GM21360 (cell line): ENCODE results near the gene RGS3.
"Not testable (repeated sequence)": the region's sequence is repeated elsewhere in the genome, so short reads cannot be mapped to it uniquely, and the experiment has no call there.

Experiments
- ATAC-seq: cut with Tn5 transposase; IDR thresholded peaks from one replicate; pipeline ENCODE4 v1.9.1; 2021; ENCODE audit warnings: mild to moderate bottlenecking, moderate library complexity; ENCODE audit not compliant: unreplicated experiment

The RGS3 gene

GRCh38 chr9:113463418-113464285 is at the start of gene RGS3:
Gene RGS3 (plus strand): TSS chr9:113463727. CDS start chr9:113463803, 76 bp downstream.
- ATAC-seq: no peak

GRCh38 chr9:113416149-113416721 is 47.3 kb upstream of the RGS3 start:
- peak; percentile 91 for ATAC-seq

DNA sequence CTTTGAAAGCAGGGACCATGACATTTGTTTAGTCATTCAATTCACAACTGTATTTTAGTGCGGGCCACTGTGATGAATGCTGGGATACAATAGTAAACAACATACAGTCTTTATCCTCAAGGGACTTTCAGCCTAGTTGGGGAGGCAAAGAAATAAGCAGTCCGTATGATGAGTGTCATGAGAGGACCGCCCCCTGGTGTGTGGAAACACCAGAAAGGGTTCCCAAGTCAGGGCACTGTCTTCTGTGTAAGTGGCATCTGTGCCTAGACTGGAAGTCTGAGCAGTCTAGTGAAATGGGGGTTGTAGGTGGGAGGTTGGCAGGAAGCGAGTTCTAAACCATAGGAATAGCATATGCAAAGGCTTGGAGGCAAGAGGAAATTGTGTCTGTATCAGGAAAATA is 46.2 kb upstream of the RGS3 start:
- no peak for ATAC-seq

DNA sequence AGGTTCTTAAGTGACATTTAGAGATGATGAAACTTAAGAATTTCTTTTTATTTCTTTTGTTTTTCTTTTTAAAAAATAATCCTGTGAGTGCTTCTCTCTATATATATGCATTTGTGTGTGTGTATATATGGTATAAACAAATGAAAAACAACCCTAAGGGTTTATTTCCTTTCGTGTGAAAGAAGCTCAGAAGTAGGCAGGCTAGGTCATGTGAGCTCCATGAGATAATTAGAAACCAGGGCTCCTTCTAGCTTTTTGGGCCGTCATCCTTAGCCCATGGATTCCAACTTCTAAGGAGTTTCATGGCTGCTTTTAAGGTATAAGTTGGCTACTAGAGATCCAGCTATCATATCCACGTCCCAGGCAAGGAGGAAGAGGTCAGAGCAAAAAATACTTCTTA is 41.8 kb upstream of the RGS3 start:
- ATAC-seq: no peak

GRCh38 chr9:113425072-113425471 is 38.5 kb upstream of the RGS3 start:
- no peak for ATAC-seq

DNA sequence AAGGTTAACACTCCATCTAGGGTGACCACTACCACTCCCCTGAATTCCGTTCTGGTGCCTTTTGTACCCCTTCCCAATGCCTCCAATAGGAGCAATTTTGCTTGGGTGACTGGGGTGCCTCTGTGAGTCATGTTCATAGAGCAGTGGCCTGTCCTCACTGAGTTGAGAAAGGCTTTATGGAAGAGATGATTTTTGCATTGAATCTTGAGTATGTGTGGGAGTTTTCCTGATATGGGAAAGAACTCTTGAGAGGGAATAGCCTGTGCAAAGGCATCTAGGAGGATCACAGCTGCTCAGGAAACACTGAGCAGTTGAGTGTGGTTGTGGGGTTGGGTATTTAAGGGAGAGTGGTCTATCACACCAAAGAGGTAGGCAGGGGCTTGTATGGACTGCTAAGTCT is 36.8 kb upstream of the RGS3 start:
- no peak for ATAC-seq

DNA sequence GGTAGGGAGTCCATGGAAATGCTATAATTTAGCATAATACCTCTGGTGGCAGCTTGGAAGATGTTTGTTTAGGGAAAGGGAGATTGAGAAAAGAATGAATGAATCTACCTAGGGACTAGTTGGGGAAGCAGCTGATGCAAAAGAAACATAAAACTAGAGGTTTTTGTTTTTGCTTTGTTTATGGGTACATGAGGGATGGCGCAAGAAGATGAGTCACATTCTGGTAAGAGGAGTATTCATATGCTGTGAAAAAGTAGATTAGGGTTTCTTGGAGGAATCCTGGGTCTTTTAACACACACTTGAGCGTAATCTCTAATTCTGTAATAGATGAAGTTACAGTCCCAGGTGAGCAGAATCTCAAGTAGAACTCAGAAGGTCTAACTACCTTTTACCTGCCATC is 35.9 kb upstream of the RGS3 start:
- no peak for ATAC-seq

DNA sequence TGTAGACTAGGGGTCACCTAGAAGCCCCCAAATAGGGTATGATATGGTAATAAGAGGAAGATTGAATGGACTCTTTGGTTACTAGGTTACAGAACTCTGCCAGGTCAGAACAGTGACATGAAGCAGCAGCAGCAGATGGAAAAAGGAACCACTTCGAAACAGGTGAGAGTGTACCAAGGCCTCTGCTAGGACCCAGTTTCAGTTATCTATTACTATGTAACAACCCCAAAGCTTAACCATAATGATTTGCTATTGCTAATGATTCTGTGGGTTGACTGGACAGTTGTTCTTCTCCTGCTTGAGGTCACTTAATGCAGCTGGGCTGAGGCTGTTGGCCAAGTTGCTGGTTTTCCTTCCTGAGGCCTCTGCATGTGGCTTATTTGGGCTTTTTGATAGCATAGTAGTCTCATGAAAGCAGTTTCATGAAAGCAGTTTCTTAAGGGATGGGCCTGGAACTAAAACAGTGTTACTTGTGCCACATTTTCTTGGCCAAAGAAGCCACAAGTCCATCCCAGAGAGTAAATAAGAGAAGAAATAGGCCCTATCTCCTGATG is 35.4 kb upstream of the RGS3 start:
- ATAC-seq: no peak

DNA sequence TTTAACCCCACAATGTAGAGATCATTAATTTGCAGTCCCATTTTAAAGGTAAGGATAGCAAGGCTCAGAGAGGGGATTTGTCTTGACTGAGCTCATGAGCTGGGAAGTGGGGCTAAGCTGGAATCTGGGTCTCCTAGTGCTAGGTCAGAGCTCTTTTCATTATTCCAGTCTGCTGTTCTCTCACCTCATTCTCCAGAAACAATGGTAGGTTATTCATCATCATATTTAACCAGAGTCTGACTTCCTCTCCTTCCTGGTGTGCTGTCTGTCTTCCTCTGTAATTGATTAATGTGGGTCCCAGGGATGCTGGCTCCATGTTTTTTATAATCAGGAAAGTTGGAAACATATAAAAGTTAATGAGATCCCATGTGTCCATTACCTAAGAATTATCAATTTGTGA is 32.3 kb upstream of the RGS3 start:
- ATAC-seq: no peak

GRCh38 chr9:113436728-113437515 is 26.6 kb upstream of the RGS3 start:
- ATAC-seq: no peak

DNA sequence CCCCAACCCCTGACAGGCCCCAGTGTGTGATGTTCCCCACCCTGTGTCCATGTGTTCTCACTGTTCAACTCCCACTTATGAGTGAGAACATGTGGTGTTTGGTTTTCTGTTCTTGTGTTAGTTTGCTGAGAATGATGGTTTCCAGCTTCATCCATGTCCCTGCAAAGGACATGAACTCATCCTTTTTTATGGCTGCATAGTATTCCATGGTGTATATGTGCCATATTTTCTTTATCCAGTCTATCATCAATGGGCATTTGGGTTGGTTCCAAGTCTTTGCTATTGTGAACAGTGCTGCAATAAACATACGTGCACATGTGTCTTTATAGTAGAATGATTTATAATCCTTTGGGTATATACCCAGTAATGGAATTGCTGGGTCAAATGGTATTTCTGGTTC is 25.8 kb upstream of the RGS3 start:
- not testable (repeated sequence) for ATAC-seq

GRCh38 chr9:113444736-113445135 is 18.8 kb upstream of the RGS3 start:
- ATAC-seq: no peak

DNA sequence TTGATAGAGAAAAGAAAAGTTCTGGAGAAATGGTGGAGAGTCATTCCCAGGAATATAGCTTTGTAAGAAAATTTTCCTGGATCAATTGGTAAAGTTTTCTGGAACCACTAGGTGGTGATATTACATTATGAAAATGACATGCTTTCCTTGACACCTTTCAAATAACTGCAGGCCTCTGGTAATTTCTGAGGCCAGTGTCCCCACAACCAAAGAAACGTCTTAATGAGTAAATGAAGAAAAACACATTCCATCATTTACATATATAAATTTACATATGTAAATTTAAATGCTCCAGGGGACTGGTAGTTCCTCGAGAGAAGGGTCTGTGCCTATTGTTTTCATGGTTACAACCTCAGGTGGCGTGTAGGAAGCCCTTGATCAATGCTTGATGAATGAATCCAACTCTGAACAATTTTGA is 17.2 kb upstream of the RGS3 start:
- ATAC-seq: no peak

DNA sequence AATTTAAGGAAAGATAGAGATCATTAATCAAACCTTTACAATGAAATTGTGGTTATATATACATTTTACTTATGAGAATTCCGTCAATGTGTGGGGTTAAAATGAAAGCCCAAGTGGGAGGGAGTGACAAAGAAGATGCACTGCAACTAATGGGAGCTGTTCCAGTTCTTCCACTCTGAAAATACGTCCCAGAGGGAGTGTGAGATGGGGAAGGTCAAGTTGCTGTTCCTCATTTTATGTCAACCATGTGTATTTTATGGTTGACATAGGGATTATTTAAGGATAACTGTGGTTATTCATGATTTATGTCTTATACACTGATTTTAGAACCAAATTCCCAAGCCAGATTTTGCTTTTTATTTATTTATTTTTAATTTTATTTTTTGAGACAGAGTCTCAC is 14.2 kb upstream of the RGS3 start:
- no peak for ATAC-seq

GRCh38 chr9:113452113-113452605 is 11.4 kb upstream of the RGS3 start:
- no peak for ATAC-seq

DNA sequence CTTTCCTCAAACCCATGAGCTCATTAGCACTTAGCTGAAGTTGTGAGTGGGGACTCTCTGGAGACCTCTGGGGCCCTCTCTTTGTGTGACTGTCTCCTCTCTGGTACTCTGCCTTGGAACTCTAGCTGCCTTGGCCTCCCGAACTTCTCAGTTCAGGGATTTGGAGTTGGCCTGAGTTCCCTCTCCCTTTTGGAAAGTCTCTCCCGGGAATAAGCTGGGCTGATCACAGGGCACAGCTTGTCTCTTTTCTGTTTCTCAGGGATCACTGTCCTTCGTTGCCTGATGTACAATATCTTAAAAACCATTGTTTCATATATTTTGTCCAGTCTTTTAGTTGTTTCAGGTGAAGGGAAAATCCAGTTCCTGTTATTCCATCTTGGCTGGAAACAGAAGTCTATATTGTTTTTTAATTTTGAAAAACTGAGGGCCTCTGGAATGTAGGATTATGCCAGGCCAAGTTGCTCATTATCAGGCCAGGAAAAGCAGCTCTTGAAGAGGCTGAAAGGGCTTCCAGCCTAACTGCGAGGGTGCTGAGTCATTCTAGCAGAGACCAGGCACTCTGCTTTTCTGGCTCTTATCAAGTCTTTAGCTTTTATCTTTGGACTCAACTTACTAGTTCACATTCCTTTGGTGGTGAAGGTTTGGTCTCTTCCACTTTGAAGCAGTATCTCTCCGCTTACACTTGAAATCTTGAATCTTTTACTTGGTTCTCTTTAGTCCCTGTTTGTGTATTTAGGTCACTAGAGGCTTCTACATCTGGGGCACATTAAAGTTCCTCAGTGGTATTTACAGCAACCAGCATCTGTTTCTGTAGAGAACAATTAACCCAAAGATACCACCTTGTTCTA is 8.4 kb upstream of the RGS3 start:
- no peak for ATAC-seq

DNA sequence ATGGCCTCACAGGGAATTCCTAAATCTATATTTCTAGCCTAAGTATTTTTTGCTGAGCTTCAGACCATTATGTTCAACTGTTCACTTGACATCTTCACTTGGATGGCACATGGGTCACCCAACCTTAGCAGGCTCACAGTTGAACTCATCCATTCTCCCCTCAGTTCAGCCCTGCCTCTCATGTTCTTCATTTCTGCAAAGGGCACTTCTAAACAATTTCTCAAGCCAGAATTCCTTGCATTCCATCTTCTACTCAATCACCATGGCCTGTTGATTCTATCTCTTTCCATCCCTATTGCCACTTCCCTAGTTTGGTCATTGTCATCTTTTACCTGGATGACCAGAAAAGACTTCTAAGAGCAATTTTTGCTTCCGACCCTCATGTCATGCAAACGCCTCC is 7.3 kb upstream of the RGS3 start:
- ATAC-seq: no peak

DNA sequence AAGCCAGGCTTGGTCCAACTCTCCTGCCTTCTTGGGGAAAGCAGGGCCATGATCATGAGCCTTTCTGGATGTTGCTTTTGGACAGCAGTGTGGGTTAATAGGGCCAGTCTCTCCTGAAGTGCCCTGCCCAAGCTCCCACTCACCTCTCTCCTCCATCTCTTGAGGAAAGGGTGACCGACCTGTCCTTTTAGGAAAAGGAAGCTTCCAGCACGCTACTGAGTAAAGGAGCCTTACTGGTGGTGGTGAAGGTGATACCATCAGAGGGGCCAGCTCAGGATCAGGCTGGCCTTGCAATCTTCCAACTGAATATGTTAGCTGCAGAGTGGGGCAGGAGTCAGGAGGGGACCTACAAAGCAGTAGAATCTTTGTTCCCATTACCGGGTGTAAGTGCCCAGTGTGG is 2.2 kb upstream of the RGS3 start:
- no peak for ATAC-seq

DNA sequence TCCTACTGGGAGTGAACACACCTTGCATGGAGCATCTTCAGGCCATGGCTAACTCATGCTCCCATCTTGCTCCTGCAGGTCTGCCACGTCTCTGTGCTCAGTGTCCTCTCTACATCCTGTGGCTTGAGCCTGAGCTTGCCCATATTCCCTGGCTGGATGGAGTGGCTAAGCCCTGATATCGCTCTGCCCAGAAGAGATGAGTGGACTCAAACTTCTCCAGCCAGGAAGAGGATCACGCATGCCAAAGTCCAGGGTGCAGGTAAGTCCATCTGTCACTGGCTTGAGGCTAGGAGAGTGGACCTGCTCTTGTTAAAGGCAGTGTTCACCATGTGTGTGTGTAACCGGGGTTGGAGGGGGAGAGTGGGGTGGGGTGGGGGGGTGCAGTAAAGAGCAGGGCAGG is 1.6 kb upstream of the RGS3 start:
- no peak for ATAC-seq

DNA sequence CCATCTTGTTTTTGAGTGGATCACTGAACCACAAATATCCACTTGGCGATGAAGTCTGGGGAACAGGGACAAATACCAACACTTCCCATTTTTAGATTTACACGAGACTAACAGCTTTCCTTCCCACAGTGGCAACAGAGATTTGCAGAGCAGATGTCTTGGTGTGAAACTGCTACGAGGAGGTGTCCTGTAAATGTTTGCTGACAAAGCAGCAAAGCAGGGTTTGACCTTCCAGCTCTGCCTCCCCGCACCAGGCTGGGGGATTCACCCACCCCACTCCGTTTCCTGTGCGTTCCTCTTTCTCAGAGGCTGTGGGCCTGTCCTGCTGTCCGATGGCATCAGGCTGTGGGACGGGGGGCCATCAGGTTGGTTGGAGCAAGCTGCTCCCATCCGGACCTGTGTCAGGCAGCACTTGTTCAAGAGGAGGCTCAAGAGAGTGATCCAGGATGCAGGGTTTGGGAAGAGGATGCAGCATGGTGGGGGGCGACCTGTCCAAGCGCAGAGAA is 693 bp upstream of the RGS3 start:
- no peak for ATAC-seq
